MM.1S (cell line): ENCODE measurements around the gene ENOPH1.

Experiments
- DNase-seq: peaks from one replicate; pipeline ENCODE4 v3.0.0-alpha.2; 2015
- H2AFZ ChIP-seq: fragments of 300-600 bp; sonication (generic); 2 replicates; pipeline ENCODE4 v1.6.0; 2016; ENCODE audit warnings: antibody characterized with exemption, low read length
- H3F3A ChIP-seq: fragments of 300-600 bp; sonication (generic); 2 replicates; pipeline ENCODE4 v1.6.1; 2016; ENCODE audit warnings: mild to moderate bottlenecking, antibody characterized with exemption, low read length, moderate library complexity, mixed read lengths; ENCODE audit not compliant: insufficient read depth
- H3K27ac ChIP-seq: fragments of 300-600 bp; sonication (generic); 2 replicates; pipeline ENCODE4 v1.5.1; 2016; ENCODE audit warnings: mild to moderate bottlenecking, low read length
- H3K27me3 ChIP-seq: fragments of 300-600 bp; sonication (generic); replicated peaks from 2 replicates; pipeline ENCODE4 v1.6.0; 2016; ENCODE audit warnings: low read length; ENCODE audit not compliant: insufficient read depth
- H3K36me3 ChIP-seq: fragments of 300-600 bp; sonication (generic); replicated peaks from 2 replicates; pipeline ENCODE4 v1.6.1; 2016; ENCODE audit warnings: mild to moderate bottlenecking, low read length, mixed read lengths; ENCODE audit not compliant: insufficient read depth
- H3K4me1 ChIP-seq: fragments of 300-600 bp; sonication (generic); 2 replicates; pipeline ENCODE4 v1.6.1; 2016; ENCODE audit warnings: low read length, mixed read lengths
- H3K4me2 ChIP-seq: fragments of 300-600 bp; sonication (generic); 2 replicates; pipeline ENCODE4 v1.6.0; 2016; ENCODE audit warnings: low read depth, low read length
- H3K4me3 ChIP-seq: fragments of 300-600 bp; sonication (generic); 2 replicates; pipeline ENCODE4 v1.5.1; 2016; ENCODE audit warnings: low read length, mixed read lengths
- H3K79me2 ChIP-seq: fragments of 300-600 bp; sonication (generic); 2 replicates; pipeline ENCODE4 v1.6.1; 2016; ENCODE audit warnings: mixed run types, low read length, mixed read lengths
- H3K9ac ChIP-seq: fragments of 300-600 bp; sonication (generic); 2 replicates; pipeline ENCODE4 v1.6.1; 2016; ENCODE audit warnings: low read length, mixed read lengths
- H3K9me2 ChIP-seq: fragments of 300-600 bp; sonication (generic); replicated peaks from 2 replicates; pipeline ENCODE4 v1.6.1; 2016; ENCODE audit warnings: mild to moderate bottlenecking, low read length, mixed read lengths; ENCODE audit not compliant: insufficient read depth
- H3K9me3 ChIP-seq: fragments of 300-600 bp; sonication (generic); replicated peaks from 2 replicates; pipeline ENCODE4 v1.6.1; 2016; ENCODE audit warnings: mild to moderate bottlenecking, low read length, mixed read lengths; ENCODE audit not compliant: insufficient read depth
- H4K20me1 ChIP-seq: fragments of 300-600 bp; sonication (generic); 2 replicates; pipeline ENCODE4 v1.6.1; 2016; ENCODE audit warnings: mild to moderate bottlenecking, low read length, moderate library complexity, mixed read lengths; ENCODE audit not compliant: insufficient read depth
- EZH2 ChIP-seq: fragments of 300-600 bp; sonication (generic); optimal IDR thresholded peaks from 2 replicates; pipeline ENCODE3; 2017; ENCODE audit warnings: low read depth, mild to moderate bottlenecking, antibody characterized with exemption, low read length, mixed read lengths
- EZH2phosphoT487 ChIP-seq: fragments of 300-600 bp; sonication (generic); IDR thresholded peaks from 2 replicates; pipeline ENCODE4 v1.6.1; 2018; ENCODE audit warnings: antibody characterized with exemption, low read length
- TF ChIP-seq, protein P1 (sequence below): fragments of 300-600 bp; sonication (generic); IDR thresholded peaks from 2 replicates; pipeline ENCODE4 v1.5.1; 2016; ENCODE audit warnings: antibody characterized with exemption, low read length, mixed read lengths

Gene ENOPH1

DNA sequence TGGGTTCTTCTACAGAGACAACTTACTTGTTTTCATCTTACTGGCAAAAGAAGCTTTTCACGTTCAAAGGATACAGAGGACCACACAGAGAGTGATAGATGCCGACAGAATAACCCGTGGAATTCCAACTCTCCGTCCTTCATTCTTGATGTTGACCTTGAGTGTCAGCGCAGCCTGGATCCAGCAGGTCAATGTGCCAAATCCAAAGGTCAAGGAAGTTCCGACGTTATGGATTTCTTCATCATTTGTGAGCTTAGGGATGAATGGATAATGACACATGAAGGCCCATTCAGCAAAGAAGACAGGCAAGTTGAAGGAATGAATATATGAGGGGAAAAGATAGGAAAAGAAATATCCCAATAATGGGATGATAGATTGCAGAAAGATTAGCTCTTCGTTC is 59.6 kb downstream of the ENOPH1 start:
- Histone ChIP-seq H4K20me1 (no peaks in the 10 kb centered on the region), H3K4me2 (no peak overlapping the region), H2AFZ (no peak overlapping the region), H3K4me3 (no peak overlapping the region), H3K36me3 (no peaks in the 10 kb centered on the region), H3K27ac (no peak overlapping the region), H3K9me3 (no peaks in the 10 kb centered on the region), H3F3A (no peaks in the 10 kb centered on the region), H3K9ac (no peak overlapping the region), H3K27me3 (no peaks in the 10 kb centered on the region), H3K4me1 (no peaks in the 10 kb centered on the region), H3K79me2 (no peaks in the 10 kb centered on the region), H3K9me2 (no peaks in the 10 kb centered on the region)
- DNase-seq: no peak
- TF ChIP-seq EZH2phosphoT487 (no peak), EZH2 (no peak)
- TF ChIP-seq, protein P1, sequence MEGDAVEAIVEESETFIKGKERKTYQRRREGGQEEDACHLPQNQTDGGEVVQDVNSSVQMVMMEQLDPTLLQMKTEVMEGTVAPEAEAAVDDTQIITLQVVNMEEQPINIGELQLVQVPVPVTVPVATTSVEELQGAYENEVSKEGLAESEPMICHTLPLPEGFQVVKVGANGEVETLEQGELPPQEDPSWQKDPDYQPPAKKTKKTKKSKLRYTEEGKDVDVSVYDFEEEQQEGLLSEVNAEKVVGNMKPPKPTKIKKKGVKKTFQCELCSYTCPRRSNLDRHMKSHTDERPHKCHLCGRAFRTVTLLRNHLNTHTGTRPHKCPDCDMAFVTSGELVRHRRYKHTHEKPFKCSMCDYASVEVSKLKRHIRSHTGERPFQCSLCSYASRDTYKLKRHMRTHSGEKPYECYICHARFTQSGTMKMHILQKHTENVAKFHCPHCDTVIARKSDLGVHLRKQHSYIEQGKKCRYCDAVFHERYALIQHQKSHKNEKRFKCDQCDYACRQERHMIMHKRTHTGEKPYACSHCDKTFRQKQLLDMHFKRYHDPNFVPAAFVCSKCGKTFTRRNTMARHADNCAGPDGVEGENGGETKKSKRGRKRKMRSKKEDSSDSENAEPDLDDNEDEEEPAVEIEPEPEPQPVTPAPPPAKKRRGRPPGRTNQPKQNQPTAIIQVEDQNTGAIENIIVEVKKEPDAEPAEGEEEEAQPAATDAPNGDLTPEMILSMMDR: no peak

DNA sequence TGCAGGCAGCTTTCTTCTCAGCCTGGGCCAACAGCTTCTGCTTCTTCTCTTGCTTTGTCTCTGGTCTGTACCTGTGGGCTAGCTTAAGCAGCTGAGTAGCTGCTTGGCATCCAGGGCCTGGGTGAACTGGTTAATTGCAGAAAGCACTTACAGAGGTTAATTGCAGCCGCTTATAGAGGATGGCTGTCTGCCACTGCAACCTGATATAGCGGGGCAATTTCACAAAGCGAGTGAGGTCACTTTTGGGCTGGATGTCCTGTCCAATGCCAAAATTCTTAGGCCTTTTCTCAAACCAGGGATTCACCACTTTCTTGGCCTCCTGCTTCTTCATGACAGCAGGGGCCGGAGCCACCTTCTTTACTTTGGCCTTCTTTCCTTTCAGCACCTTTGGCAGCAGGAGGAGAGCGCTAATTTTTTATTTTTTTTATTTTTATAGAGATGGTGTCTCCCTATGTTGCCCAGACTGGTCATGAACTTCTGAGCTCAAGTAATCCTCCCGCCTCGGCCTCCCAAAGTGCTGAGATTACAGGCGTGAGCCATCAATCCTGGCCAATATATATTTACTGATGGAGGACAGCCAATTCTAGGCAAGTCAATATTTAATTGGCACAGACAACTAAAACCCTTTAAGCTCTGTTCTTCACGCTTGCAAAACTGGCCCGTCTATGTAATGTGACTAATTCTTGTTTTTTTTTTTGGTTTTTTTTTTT is 61.0 kb downstream of the ENOPH1 start:
- TF ChIP-seq EZH2: no peak
- TF ChIP-seq, protein P1: no peak
- no peak for TF ChIP-seq EZH2phosphoT487
- H3K4me3 ChIP-seq: no peak overlapping the region
- no peak overlapping the region for H3K4me2 ChIP-seq
- H3K9me3 ChIP-seq: no peaks in the 10 kb centered on the region
- no peak overlapping the region for H2AFZ ChIP-seq
- no peaks in the 10 kb centered on the region for H3K9me2 ChIP-seq
- no peak for DNase-seq
- H3K27ac ChIP-seq: no peak overlapping the region
- no peaks in the 10 kb centered on the region for H3K36me3 ChIP-seq
- H3F3A ChIP-seq: no peaks in the 10 kb centered on the region
- no peak overlapping the region for H3K9ac ChIP-seq
- H3K79me2 ChIP-seq: no peaks in the 10 kb centered on the region
- no peaks in the 10 kb centered on the region for H4K20me1 ChIP-seq
- no peaks in the 10 kb centered on the region for H3K27me3 ChIP-seq
- no peaks in the 10 kb centered on the region for H3K4me1 ChIP-seq

DNA sequence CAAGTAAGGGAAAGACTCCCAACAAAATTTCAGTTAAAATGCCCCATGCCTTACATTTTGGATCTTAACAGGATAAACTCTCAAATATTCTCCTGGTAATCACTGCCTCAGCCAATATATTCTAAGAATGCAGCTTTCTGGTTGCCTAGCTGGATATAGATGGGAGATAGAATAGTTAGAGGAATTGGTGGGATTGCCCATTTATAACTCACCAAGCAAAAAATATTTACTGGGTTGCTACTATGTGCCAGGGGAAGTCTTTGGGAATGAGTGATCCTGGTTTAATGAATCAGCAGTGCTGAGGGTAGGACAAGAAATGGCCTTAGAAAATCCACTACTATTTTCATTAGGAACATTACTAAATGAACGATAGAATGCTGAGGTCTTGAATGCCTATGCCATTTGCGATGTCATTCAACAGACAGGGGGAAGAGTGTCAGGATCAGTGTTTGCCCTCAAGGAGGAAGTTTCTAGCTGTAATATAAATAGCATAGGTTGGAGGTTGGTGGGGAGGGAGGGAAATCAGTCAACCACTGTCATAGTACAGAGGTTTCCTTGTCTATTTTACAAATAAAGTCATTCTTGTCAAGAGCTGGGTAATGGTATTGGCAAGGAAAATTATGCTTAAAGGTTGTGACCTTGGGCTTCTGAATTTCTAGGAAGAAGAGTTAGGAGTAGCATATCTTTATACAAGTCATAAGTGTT is 63.5 kb downstream of the ENOPH1 start:
- H3K79me2 ChIP-seq: no peaks in the 10 kb centered on the region
- TF ChIP-seq, protein P1: no peak
- TF ChIP-seq EZH2phosphoT487: no peak
- TF ChIP-seq EZH2: no peak
- no peaks in the 10 kb centered on the region for H3F3A ChIP-seq
- no peak overlapping the region for H3K4me3 ChIP-seq
- H3K9me2 ChIP-seq: no peaks in the 10 kb centered on the region
- H4K20me1 ChIP-seq: no peaks in the 10 kb centered on the region
- H3K4me1 ChIP-seq: no peaks in the 10 kb centered on the region
- H2AFZ ChIP-seq: no peak overlapping the region
- no peaks in the 10 kb centered on the region for H3K36me3 ChIP-seq
- H3K27ac ChIP-seq: no peak overlapping the region
- H3K9ac ChIP-seq: no peak overlapping the region
- no peak for DNase-seq
- no peaks in the 10 kb centered on the region for H3K9me3 ChIP-seq
- H3K4me2 ChIP-seq: no peak overlapping the region
- H3K27me3 ChIP-seq: no peaks in the 10 kb centered on the region
